ENCODE results near the gene FGF14. TPM values are rescaled to one million over a fixed set of nuclear protein-coding genes. Genes with fewer than 3 reads are reported as not detected.

The FGF14 gene
- total and polyA plus RNA-seq, 2 experiments from 2014 or later = 0.03 TPM; not detected in 1

DNA sequence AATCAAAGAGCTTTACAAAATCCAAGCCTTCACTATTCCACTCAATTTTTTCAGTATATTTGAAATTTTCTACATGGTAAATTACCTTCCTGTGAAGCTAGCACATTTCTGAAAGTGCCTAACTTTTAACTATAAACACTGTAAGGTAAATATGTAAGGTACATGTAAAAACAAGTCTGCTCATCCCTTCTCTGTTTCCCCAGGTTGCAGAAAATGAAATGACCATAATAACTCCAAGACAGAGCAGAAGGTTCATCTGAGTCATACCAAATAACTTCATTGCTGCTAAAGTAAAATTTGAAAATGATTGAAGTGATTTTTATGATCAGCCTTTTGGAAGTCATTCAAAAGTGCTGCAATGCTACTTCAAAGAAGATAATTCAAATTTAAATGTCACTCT, 28.6 kb downstream of the FGF14 start (continued):
- TF ChIP-seq, protein P1, sequence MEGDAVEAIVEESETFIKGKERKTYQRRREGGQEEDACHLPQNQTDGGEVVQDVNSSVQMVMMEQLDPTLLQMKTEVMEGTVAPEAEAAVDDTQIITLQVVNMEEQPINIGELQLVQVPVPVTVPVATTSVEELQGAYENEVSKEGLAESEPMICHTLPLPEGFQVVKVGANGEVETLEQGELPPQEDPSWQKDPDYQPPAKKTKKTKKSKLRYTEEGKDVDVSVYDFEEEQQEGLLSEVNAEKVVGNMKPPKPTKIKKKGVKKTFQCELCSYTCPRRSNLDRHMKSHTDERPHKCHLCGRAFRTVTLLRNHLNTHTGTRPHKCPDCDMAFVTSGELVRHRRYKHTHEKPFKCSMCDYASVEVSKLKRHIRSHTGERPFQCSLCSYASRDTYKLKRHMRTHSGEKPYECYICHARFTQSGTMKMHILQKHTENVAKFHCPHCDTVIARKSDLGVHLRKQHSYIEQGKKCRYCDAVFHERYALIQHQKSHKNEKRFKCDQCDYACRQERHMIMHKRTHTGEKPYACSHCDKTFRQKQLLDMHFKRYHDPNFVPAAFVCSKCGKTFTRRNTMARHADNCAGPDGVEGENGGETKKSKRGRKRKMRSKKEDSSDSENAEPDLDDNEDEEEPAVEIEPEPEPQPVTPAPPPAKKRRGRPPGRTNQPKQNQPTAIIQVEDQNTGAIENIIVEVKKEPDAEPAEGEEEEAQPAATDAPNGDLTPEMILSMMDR (conservative IDR thresholded peaks at IDR 0.05; ENCODE audit: low read depth in 2 of 2) = no peak
- TF ChIP-seq, protein P2, sequence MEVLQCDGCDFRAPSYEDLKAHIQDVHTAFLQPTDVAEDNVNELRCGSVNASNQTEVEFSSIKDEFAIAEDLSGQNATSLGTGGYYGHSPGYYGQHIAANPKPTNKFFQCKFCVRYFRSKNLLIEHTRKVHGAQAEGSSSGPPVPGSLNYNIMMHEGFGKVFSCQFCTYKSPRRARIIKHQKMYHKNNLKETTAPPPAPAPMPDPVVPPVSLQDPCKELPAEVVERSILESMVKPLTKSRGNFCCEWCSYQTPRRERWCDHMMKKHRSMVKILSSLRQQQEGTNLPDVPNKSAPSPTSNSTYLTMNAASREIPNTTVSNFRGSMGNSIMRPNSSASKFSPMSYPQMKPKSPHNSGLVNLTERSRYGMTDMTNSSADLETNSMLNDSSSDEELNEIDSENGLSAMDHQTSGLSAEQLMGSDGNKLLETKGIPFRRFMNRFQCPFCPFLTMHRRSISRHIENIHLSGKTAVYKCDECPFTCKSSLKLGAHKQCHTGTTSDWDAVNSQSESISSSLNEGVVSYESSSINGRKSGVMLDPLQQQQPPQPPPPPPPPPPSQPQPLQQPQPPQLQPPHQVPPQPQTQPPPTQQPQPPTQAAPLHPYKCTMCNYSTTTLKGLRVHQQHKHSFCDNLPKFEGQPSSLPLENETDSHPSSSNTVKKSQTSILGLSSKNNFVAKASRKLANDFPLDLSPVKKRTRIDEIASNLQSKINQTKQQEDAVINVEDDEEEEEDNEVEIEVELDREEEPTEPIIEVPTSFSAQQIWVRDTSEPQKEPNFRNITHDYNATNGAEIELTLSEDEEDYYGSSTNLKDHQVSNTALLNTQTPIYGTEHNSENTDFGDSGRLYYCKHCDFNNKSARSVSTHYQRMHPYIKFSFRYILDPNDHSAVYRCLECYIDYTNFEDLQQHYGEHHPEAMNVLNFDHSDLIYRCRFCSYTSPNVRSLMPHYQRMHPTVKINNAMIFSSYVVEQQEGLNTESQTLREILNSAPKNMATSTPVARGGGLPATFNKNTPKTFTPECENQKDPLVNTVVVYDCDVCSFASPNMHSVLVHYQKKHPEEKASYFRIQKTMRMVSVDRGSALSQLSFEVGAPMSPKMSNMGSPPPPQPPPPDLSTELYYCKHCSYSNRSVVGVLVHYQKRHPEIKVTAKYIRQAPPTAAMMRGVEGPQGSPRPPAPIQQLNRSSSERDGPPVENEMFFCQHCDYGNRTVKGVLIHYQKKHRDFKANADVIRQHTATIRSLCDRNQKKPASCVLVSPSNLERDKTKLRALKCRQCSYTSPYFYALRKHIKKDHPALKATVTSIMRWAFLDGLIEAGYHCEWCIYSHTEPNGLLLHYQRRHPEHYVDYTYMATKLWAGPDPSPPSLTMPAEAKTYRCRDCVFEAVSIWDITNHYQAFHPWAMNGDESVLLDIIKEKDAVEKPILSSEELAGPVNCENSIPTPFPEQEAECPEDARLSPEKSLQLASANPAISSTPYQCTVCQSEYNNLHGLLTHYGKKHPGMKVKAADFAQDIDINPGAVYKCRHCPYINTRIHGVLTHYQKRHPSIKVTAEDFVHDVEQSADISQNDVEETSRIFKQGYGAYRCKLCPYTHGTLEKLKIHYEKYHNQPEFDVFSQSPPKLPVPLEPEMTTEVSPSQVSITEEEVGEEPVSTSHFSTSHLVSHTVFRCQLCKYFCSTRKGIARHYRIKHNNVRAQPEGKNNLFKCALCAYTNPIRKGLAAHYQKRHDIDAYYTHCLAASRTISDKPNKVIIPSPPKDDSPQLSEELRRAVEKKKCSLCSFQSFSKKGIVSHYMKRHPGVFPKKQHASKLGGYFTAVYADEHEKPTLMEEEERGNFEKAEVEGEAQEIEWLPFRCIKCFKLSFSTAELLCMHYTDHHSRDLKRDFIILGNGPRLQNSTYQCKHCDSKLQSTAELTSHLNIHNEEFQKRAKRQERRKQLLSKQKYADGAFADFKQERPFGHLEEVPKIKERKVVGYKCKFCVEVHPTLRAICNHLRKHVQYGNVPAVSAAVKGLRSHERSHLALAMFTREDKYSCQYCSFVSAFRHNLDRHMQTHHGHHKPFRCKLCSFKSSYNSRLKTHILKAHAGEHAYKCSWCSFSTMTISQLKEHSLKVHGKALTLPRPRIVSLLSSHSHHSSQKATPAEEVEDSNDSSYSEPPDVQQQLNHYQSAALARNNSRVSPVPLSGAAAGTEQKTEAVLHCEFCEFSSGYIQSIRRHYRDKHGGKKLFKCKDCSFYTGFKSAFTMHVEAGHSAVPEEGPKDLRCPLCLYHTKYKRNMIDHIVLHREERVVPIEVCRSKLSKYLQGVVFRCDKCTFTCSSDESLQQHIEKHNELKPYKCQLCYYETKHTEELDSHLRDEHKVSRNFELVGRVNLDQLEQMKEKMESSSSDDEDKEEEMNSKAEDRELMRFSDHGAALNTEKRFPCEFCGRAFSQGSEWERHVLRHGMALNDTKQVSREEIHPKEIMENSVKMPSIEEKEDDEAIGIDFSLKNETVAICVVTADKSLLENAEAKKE (CRISPR knock-in tag; IDR thresholded peaks at IDR 0.05) = no peak
- no peak for TF ChIP-seq EZH2 (IDR thresholded peaks at IDR 0.05; ENCODE audit: low read depth, unreplicated experiment)
- TF ChIP-seq EZH2phosphoT487 (IDR thresholded peaks at IDR 0.05; ENCODE audit: unreplicated experiment) = no peak

DNA sequence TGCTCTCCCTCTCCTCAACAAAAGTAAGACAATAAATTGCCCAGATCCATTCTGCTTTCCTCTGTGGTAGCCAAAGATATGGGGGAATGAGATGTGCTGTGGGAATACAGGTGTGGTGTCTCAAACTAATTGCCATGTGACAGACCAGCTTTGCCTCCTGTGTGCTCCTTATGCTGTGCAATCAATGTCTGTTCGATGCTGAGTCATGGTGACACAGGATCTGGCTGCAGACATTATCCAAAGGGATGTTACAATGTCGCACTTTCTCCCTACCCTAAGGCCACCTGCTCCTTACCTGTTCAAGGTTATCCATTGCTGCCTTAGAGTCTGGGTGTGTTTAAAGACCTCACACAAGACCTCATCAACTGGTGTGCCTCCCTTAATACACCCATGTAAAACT, 32.5 kb downstream of the FGF14 start:
- H3F3A ChIP-seq (replicated peaks; ENCODE audit: low read depth) = no peaks in the 10 kb centered on the region
- Mint-ChIP-seq H3K27me3 (ENCODE audit: insufficient read depth, low read depth, poor library complexity) (no peaks in the 10 kb centered on the region), H3K9me3 (no peaks in the 10 kb centered on the region), H3K36me3 (ENCODE audit: low read depth) (no peaks in the 10 kb centered on the region), H3K4me3 (no peak overlapping the region), H3K4me1 (peaks cover 4% of the 10 kb centered on the region; the same call in 2 of the 3 replicates), H3K27ac (peak overlapping the region; percentile 86)
- DNase-seq (ENCODE audit: low spot score) = no peak
- ATAC-seq = no peak
- H3K36me3 ChIP-seq (ENCODE audit: insufficient read depth) = no peaks in the 10 kb centered on the region
- H4K20me1 ChIP-seq (replicated peaks; ENCODE audit: insufficient read depth) = no peaks in the 10 kb centered on the region
- no peak overlapping the region for H3K4me2 ChIP-seq
- H2AFZ ChIP-seq = no peak overlapping the region
- no peak overlapping the region for H3K27ac ChIP-seq (ENCODE audit: low read depth)
- H3K9me2 ChIP-seq (ENCODE audit: insufficient read depth) = 0 out of 2 replicates have a peak, but pooled peaks cover 3% of the 10 kb centered on the region
- no peaks in the 10 kb centered on the region for H3K79me2 ChIP-seq (replicated peaks; ENCODE audit: insufficient read depth)
- no peaks in the 10 kb centered on the region for H3K27me3 ChIP-seq (ENCODE audit: insufficient read depth)
- H3K4me1 ChIP-seq (ENCODE audit: insufficient read depth) = no peaks in the 10 kb centered on the region
- no peak overlapping the region for H3K4me3 ChIP-seq
- TF ChIP-seq ZNF114 (CRISPR knock-in tag; IDR thresholded peaks at IDR 0.05) (no peak), NANOG (IDR thresholded peaks at IDR 0.05; ENCODE audit: borderline replicate concordance) (no peak), EZH2 (IDR thresholded peaks at IDR 0.05; ENCODE audit: low read depth, unreplicated experiment) (no peak), ZNF331 (CRISPR knock-in tag; IDR thresholded peaks at IDR 0.05; ENCODE audit: low read depth) (no peak)
- TF ChIP-seq, protein P2 (CRISPR knock-in tag; IDR thresholded peaks at IDR 0.05) = no peak

Measured in GM23338 (cell line).